ENCODE measurements around the gene ESPNL.

GRCh38 chr2:238162846-238163441 lies 62.8 kb downstream of the ESPNL start:
- TF ChIP-seq, protein P1, sequence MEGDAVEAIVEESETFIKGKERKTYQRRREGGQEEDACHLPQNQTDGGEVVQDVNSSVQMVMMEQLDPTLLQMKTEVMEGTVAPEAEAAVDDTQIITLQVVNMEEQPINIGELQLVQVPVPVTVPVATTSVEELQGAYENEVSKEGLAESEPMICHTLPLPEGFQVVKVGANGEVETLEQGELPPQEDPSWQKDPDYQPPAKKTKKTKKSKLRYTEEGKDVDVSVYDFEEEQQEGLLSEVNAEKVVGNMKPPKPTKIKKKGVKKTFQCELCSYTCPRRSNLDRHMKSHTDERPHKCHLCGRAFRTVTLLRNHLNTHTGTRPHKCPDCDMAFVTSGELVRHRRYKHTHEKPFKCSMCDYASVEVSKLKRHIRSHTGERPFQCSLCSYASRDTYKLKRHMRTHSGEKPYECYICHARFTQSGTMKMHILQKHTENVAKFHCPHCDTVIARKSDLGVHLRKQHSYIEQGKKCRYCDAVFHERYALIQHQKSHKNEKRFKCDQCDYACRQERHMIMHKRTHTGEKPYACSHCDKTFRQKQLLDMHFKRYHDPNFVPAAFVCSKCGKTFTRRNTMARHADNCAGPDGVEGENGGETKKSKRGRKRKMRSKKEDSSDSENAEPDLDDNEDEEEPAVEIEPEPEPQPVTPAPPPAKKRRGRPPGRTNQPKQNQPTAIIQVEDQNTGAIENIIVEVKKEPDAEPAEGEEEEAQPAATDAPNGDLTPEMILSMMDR (conservative IDR thresholded peaks at IDR 0.05), result no peak
- TF ChIP-seq ZFX (IDR thresholded peaks at IDR 0.05), result no peak
